Neuronal stem cell (in vitro differentiated cells): ENCODE measurements around the gene CDY1B.
"Not testable (repeated sequence)": the region's sequence is repeated elsewhere in the genome, so short reads cannot be mapped to it uniquely, and the experiment has no call there.

Experiments used
- DNase-seq: peaks from one replicate; pipeline ENCODE4 v3.0.0-alpha.2; 2013; ENCODE audit warnings: low spot score
- H2AFZ ChIP-seq: one replicate; pipeline ENCODE4 v1.6.1; 2013; ENCODE audit warnings: mild to moderate bottlenecking, low read length, inconsistent platforms
- H2AK5ac ChIP-seq: 2 replicates; pipeline ENCODE4 v1.6.1; 2013; ENCODE audit warnings: low read depth, mild to moderate bottlenecking, inconsistent platforms, low read length, moderate library complexity, mixed read lengths
- H2BK120ac ChIP-seq: 2 replicates; pipeline ENCODE4 v1.6.1; 2013; ENCODE audit warnings: low read depth, mild to moderate bottlenecking, inconsistent platforms, low read length, moderate library complexity, mixed read lengths
- H2BK12ac ChIP-seq: one replicate; pipeline ENCODE4 v1.6.1; 2013; ENCODE audit warnings: low read length, inconsistent platforms
- H2BK15ac ChIP-seq: 2 replicates; pipeline ENCODE4 v1.6.1; 2013; ENCODE audit warnings: mild to moderate bottlenecking, low read length, inconsistent platforms, mixed read lengths
- H2BK5ac ChIP-seq: one replicate; pipeline ENCODE4 v1.6.1; 2013; ENCODE audit warnings: inconsistent platforms, mild to moderate bottlenecking, low read length, moderate library complexity
- H3K14ac ChIP-seq: one replicate; pipeline ENCODE4 v1.6.1; 2013; ENCODE audit warnings: low read length, inconsistent platforms
- H3K18ac ChIP-seq: 2 replicates; pipeline ENCODE4 v1.6.1; 2013; ENCODE audit warnings: low read length, inconsistent platforms
- H3K23ac ChIP-seq: 2 replicates; pipeline ENCODE4 v1.6.1; 2013; ENCODE audit warnings: low read depth, mild to moderate bottlenecking, mixed read lengths, low read length, inconsistent platforms; ENCODE audit not compliant: poor library complexity
- H3K27ac ChIP-seq: replicated peaks from 3 replicates; pipeline ENCODE4 v1.5.1; 2013; ENCODE audit warnings: low read length, inconsistent platforms
- H3K27me3 ChIP-seq, 3 experiments: 2 replicates each; pipeline ENCODE4 v1.6.1; 2013; ENCODE audit warnings: low read length in 3 of 3, mild to moderate bottlenecking in 2 of 3, inconsistent platforms in 1 of 3, low read depth in 1 of 3, mixed read lengths in 1 of 3, moderate library complexity in 1 of 3; ENCODE audit not compliant: control insufficient read depth in 3 of 3, insufficient read depth in 3 of 3
- H3K36me3 ChIP-seq, 2 donors: replicated peaks in 1 of 2; 2 replicates each; pipeline ENCODE4 v1.6.1; 2013; ENCODE audit warnings: low read length in 2 of 2; ENCODE audit not compliant: control insufficient read depth in 2 of 2, insufficient read depth in 2 of 2
- H3K4ac ChIP-seq: 2 replicates; pipeline ENCODE4 v1.6.1; 2013; ENCODE audit warnings: inconsistent platforms, mild to moderate bottlenecking, low read length, moderate library complexity
- H3K4me1 ChIP-seq, 2 donors: 1 replicate in 1 of 2; 2 replicates in 1 of 2; pipeline ENCODE4 v1.6.1; 2013; ENCODE audit warnings: low read length in 2 of 2, low read depth in 1 of 2; ENCODE audit not compliant: control insufficient read depth in 2 of 2, insufficient read depth in 1 of 2
- H3K4me2 ChIP-seq: one replicate; pipeline ENCODE4 v1.6.1; 2013; ENCODE audit warnings: mild to moderate bottlenecking, low read length, inconsistent platforms; ENCODE audit not compliant: insufficient read depth, poor library complexity, severe bottlenecking
- H3K4me3 ChIP-seq, 2 donors: 2 replicates each; pipeline ENCODE4 v1.5.1; 2013; ENCODE audit warnings: low read length in 2 of 2, mild to moderate bottlenecking in 2 of 2, inconsistent platforms in 1 of 2, moderate library complexity in 1 of 2
- H3K79me1 ChIP-seq: one replicate; pipeline ENCODE4 v1.6.1; 2013; ENCODE audit warnings: low read depth, mild to moderate bottlenecking, inconsistent platforms, low read length, moderate library complexity
- H3K9ac ChIP-seq: one replicate; pipeline ENCODE4 v1.6.1; 2013; ENCODE audit warnings: mild to moderate bottlenecking, low read depth, low read length, inconsistent platforms; ENCODE audit not compliant: poor library complexity
- H3K9me3 ChIP-seq, 2 donors: replicated peaks in 1 of 2; 2 replicates each; pipeline versions ENCODE3 to v1.6.1; 2013; ENCODE audit warnings: low read length in 2 of 2, mild to moderate bottlenecking in 2 of 2, inconsistent platforms in 1 of 2, low read depth in 1 of 2, mixed read lengths in 1 of 2, moderate library complexity in 1 of 2; ENCODE audit not compliant: control insufficient read depth in 2 of 2, insufficient read depth in 1 of 2
- H4K8ac ChIP-seq: one replicate; pipeline ENCODE4 v1.6.1; 2013; ENCODE audit warnings: low read depth, mild to moderate bottlenecking, inconsistent platforms, low read length, moderate library complexity
- H4K91ac ChIP-seq: one replicate; pipeline ENCODE4 v1.6.1; 2013; ENCODE audit warnings: low read length, low read depth, mild to moderate bottlenecking, inconsistent platforms; ENCODE audit not compliant: poor library complexity
- WGBS, 2 donors: extraction: QIAGEN DNeasy Blood & Tissue Kit; methylation state at CpG; one replicate each; pipeline ENCODE4 v1.1.7; 2013; ENCODE audit warnings: missing lambda C conversion rate in 2 of 2, mixed read lengths in 1 of 2; ENCODE audit not compliant: insufficient read length in 2 of 2, insufficient replicate concordance in 1 of 2; ENCODE audit errors: extremely low coverage in 2 of 2; 5-methylcytosine and 5-hydroxymethylcytosine counted together

CDY1B gene

DNA sequence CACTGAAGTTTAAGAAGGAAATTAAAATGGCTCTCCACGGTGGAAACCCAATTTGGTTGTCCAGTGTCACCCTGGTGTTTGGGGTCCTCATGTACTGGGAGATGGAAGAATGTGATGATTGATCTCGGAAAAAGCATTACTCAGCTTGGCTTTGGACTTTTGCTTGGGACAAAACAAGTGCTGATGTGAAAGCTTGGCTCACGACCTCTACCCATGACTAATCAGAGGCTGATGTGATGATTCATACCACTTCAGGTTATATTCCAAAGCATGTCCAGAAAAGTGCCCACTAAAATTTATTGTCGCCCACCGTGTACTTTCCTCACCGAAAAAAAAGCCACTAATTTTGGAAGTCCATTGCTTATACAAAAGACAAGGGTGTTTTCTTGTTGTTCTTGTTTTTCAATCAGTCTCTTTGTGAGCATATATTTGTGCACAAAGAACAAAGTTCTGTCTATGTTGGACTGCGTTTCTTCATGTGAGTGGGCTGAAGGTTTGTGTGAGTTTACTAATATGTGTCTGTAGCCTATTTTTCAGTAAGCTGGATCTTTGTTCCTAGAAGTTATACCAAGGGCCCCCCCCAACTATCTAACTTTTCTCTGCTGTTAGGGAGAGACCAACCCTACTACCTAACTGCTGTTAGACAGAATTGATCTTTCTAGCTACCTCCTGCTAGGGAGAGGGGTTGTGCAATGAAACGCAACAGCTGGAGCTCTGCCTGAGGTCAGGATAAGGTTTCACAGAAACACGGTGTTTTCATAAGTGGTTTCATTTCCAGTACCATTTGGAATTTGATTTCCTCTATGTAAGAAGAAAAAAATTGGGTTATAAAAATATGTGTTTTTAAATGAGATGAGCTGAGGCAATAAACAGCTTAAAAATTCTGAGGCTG lies 21.4 kb downstream of the CDY1B start:
- not testable (repeated sequence) for H4K8ac ChIP-seq, H2BK12ac ChIP-seq, H3K4ac ChIP-seq, H2AK5ac ChIP-seq, H3K4me1 ChIP-seq, H4K91ac ChIP-seq, H2AFZ ChIP-seq, H3K79me1 ChIP-seq, H3K18ac ChIP-seq, H2BK120ac ChIP-seq, H3K9me3 ChIP-seq, H3K14ac ChIP-seq, H3K36me3 ChIP-seq, H2BK5ac ChIP-seq, H3K9ac ChIP-seq, DNase-seq, H3K27ac ChIP-seq, H2BK15ac ChIP-seq, H3K27me3 ChIP-seq, H3K23ac ChIP-seq, H3K4me3 ChIP-seq, H3K4me2 ChIP-seq
- WGBS, 2 donors, result no CpG with 5 or more reads among the region's 9 CpGs
